K562 (cell line): ENCODE results near the gene RPL38. TPM values are rescaled to one million over a fixed set of nuclear protein-coding genes. Genes with fewer than 3 reads are reported as not detected.

Experiments
- ARID1B ChIP-seq: fragments of 450-650 bp; IDR thresholded peaks from 2 replicates; pipeline ENCODE4 v1.6.1; 2016; ENCODE audit warnings: antibody characterized with exemption, mild to moderate bottlenecking, inconsistent platforms
- CC2D1A ChIP-seq: fragments of 450-650 bp; IDR thresholded peaks from 2 replicates; pipeline ENCODE4 v1.6.1; 2017; ENCODE audit warnings: mild to moderate bottlenecking
- CREB1 ChIP-seq, 2 experiments: sonication (generic) in 1 of 2; formaldehyde crosslinking in 1 of 2; IDR thresholded peaks; 2 replicates each; pipeline versions ENCODE4 v1.6.1 to v1.8.0; 2012 to 2022; ENCODE audit warnings: inconsistent platforms in 1 of 2, mild to moderate bottlenecking in 1 of 2, missing genetic modification reagents in 1 of 2, moderate library complexity in 1 of 2
- E2F8 ChIP-seq: fragments of 450-650 bp; IDR thresholded peaks from 2 replicates; pipeline ENCODE4 v1.7.1; 2018; ENCODE audit warnings: mild to moderate bottlenecking, low read depth; ENCODE audit not compliant: partially characterized antibody
- GTF2F1 ChIP-seq: IDR thresholded peaks from 2 replicates; pipeline ENCODE4 v1.6.1; 2011; ENCODE audit warnings: low read depth, low read length, improper control_type of control experiment
- KHSRP ChIP-seq: fragments of 450-650 bp; IDR thresholded peaks from 2 replicates; pipeline ENCODE4 v1.6.1; 2017
- KLF16 ChIP-seq: IDR thresholded peaks from 2 replicates; pipeline ENCODE4 v1.6.1; 2016; ENCODE audit warnings: antibody characterized with exemption
- MLX ChIP-seq, 2 experiments: fragments of 450-650 bp in 1 of 2; sonication (generic) in 1 of 2; formaldehyde crosslinking; conservative IDR thresholded peaks; 2 replicates each; pipeline versions ENCODE4 v1.4.0 to v1.8.1; 2020 to 2022; ENCODE audit warnings: mild to moderate bottlenecking in 1 of 2, missing genetic modification reagents in 1 of 2
- NCOA4 ChIP-seq: fragments of 450-650 bp; IDR thresholded peaks from 2 replicates; pipeline ENCODE4 v1.6.1; 2018; ENCODE audit warnings: mild to moderate bottlenecking; ENCODE audit not compliant: partially characterized antibody
- NCOR1 ChIP-seq: fragments of 450-650 bp; IDR thresholded peaks from 2 replicates; pipeline ENCODE4 v1.6.1; 2016; ENCODE audit warnings: mild to moderate bottlenecking, moderate library complexity
- POLR2AphosphoS5 ChIP-seq: IDR thresholded peaks from 2 replicates; pipeline ENCODE4 v1.6.1; 2011; ENCODE audit warnings: mild to moderate bottlenecking, low read depth, low read length, moderate library complexity; ENCODE audit not compliant: control insufficient read depth, insufficient read depth
- POLR2G ChIP-seq: fragments of 200-400 bp; formaldehyde crosslinking; IDR thresholded peaks from 2 replicates; pipeline ENCODE4 v1.6.1; 2017; ENCODE audit warnings: low read depth, mild to moderate bottlenecking, antibody characterized with exemption, low read length, moderate library complexity
- SIN3A ChIP-seq, 2 experiments: fragments of 150-350 bp in 1 of 2; IDR thresholded peaks; 2 replicates each; pipeline ENCODE4 v1.6.1; 2011 to 2016; ENCODE audit warnings: borderline replicate concordance in 2 of 2, low read depth in 2 of 2, low read length in 2 of 2, mild to moderate bottlenecking in 2 of 2, moderate library complexity in 2 of 2; ENCODE audit not compliant: control insufficient read depth in 1 of 2
- USF1 ChIP-seq: sonication (generic); formaldehyde crosslinking; IDR thresholded peaks from 2 replicates; pipeline ENCODE4 v1.9.0; 2022; ENCODE audit warnings: mild to moderate bottlenecking, missing genetic modification reagents
- XRCC4 ChIP-seq: IDR thresholded peaks from one replicate; pipeline ENCODE4 v1.6.1; 2011; ENCODE audit not compliant: insufficient read depth, insufficient read length; ENCODE audit errors: extremely low read depth
- ZNF124 ChIP-seq: sonication (generic); formaldehyde crosslinking; IDR thresholded peaks from 2 replicates; pipeline ENCODE4 v1.8.1; 2022; ENCODE audit warnings: missing genetic modification reagents
- ZNF695 ChIP-seq: fragments of 450-650 bp; formaldehyde crosslinking; IDR thresholded peaks from 2 replicates; pipeline ENCODE4 v1.4.0; 2020; ENCODE audit warnings: mild to moderate bottlenecking, moderate library complexity
- ZNF830 ChIP-seq: fragments of 250-450 bp; sonication (Bioruptor Pico); IDR thresholded peaks from 2 replicates; pipeline ENCODE4 v1.5.0; 2021; ENCODE audit warnings: mild to moderate bottlenecking
- polyA plus RNA-seq, 8 experiments: library from polyadenylated mRNA; depleted of rRNA in 4 of 8; stranded (reverse) in 5 of 8; unstranded in 3 of 8; fragments of >200 nt; fragmentation: Nextera tagmentation in 2 of 8; fragmentation: Illumina TruSeq in 1 of 8; extraction: Ambion mirVana in 2 of 8; extraction: Trizol in 1 of 8; gene quantifications; 2 replicates each; pipeline versions ENCODE4 v1.2.1 to v1.2.3, GENCODE V29; 2011 to 2014; ENCODE audit warnings: inconsistent platforms in 1 of 8, missing spikeins in 1 of 8
- total RNA-seq, 7 experiments: library from RNA; depleted of rRNA in 6 of 7; stranded (reverse); fragments of >200 nt in 6 of 7; fragmentation: Illumina TruSeq in 2 of 7; extraction: Trizol in 2 of 7; gene quantifications; 2 replicates each; pipeline versions ENCODE4 v1.2.1 to v1.2.3, GENCODE V29; 2011 to 2021; ENCODE audit warnings: low replicate concordance in 1 of 7
- TF ChIP-seq, protein P1 (sequence below): fragments of 450-650 bp; IDR thresholded peaks from 2 replicates; pipeline ENCODE4 v1.6.1; 2018; ENCODE audit not compliant: partially characterized antibody

Gene RPL38
- total and polyA plus RNA-seq, 9 of the 15 experiments (the other 6 are each of a cell fraction or from before 2014, with no cell fraction given) = 1,224 to 3,864 (median 1,939) TPM

- TF ChIP-seq SIN3A (IDR thresholded peaks at IDR 0.05; ENCODE audit: borderline replicate concordance in 2 of 2, control insufficient read depth in 1 of 2, low read depth in 2 of 2, low read length in 2 of 2) = peak in 1 of 2 experiments; percentile 64; a peak in 1 of 4 replicates
- no peak for TF ChIP-seq GTF2F1
- TF ChIP-seq CREB1 (IDR thresholded peaks at IDR 0.05) = peak; percentile 20; the same call in 1 of the 2 replicates
- no peak for TF ChIP-seq CREB1 (CRISPR knock-in tag; IDR thresholded peaks at IDR 0.05)
- 0 out of 2 replicates have a peak, but pooled peaks have one; percentile 57 for TF ChIP-seq ZNF830
- no peak for TF ChIP-seq KLF16
- no peak for TF ChIP-seq MLX (CRISPR knock-in tag; conservative IDR thresholded peaks at IDR 0.05)
- no peak for TF ChIP-seq ZNF695 (CRISPR knock-in tag)
- TF ChIP-seq E2F8 = peak; percentile 72
- TF ChIP-seq USF1 (CRISPR knock-in tag) = no peak
- peak; percentile 31; the same call in 1 of the 2 replicates for TF ChIP-seq KHSRP
- TF ChIP-seq CC2D1A = peak; percentile 23; the same call in 1 of the 2 replicates
- TF ChIP-seq, protein P1, sequence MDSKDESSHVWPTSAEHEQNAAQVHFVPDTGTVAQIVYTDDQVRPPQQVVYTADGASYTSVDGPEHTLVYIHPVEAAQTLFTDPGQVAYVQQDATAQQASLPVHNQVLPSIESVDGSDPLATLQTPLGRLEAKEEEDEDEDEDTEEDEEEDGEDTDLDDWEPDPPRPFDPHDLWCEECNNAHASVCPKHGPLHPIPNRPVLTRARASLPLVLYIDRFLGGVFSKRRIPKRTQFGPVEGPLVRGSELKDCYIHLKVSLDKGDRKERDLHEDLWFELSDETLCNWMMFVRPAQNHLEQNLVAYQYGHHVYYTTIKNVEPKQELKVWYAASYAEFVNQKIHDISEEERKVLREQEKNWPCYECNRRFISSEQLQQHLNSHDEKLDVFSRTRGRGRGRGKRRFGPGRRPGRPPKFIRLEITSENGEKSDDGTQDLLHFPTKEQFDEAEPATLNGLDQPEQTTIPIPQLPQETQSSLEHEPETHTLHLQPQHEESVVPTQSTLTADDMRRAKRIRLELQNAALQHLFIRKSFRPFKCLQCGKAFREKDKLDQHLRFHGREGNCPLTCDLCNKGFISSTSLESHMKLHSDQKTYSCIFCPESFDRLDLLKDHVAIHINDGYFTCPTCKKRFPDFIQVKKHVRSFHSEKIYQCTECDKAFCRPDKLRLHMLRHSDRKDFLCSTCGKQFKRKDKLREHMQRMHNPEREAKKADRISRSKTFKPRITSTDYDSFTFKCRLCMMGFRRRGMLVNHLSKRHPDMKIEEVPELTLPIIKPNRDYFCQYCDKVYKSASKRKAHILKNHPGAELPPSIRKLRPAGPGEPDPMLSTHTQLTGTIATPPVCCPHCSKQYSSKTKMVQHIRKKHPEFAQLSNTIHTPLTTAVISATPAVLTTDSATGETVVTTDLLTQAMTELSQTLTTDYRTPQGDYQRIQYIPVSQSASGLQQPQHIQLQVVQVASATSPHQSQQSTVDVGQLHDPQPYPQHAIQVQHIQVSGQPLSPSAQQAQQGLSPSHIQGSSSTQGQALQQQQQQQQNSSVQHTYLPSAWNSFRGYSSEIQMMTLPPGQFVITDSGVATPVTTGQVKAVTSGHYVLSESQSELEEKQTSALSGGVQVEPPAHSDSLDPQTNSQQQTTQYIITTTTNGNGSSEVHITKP = no peak
- TF ChIP-seq NCOA4 = no peak
- TF ChIP-seq POLR2AphosphoS5 = peak; percentile 70
- no peak for TF ChIP-seq ZNF124 (CRISPR knock-in tag)
- TF ChIP-seq XRCC4 = no peak
- TF ChIP-seq NCOR1 = peak; percentile 52
- 0 out of 2 replicates have a peak, but pooled peaks have one; percentile 36 for TF ChIP-seq ARID1B
- no peak for TF ChIP-seq POLR2G
Observed at GRCh38 chr17:74210191-74211140, 7.0 kb downstream of the RPL38 start (continued).
